Gastrocnemius medialis (tissue), 4 donors: ENCODE results near the gene LCK. TPM values are rescaled to one million over a fixed set of nuclear protein-coding genes. Genes with fewer than 3 reads are reported as not detected.

Experiments used
- ATAC-seq, 2 donors: fragments of 150-250 bp; one replicate each; pipeline ENCODE4 v1.9.1; 2016
- DNase-seq, 2 donors: peaks; one replicate each; pipeline ENCODE4 v3.0.0-alpha.2; 2019
- H3K27ac ChIP-seq, 4 donors: fragments of 200-600 bp; sonication (generic); 1 replicate in 1 of 4; 2 replicates in 3 of 4; pipeline ENCODE4 v1.5.1; 2016 to 2018; ENCODE audit warnings: mild to moderate bottlenecking in 2 of 4, moderate library complexity in 1 of 4
- H3K27me3 ChIP-seq, 3 donors: fragments of 200-600 bp; sonication (generic) in 2 of 3; 1 replicate in 1 of 3; 2 replicates in 2 of 3; pipeline versions ENCODE4 v1.5.1 to v1.6.0; 2016 to 2019; ENCODE audit warnings: mild to moderate bottlenecking in 1 of 3, moderate library complexity in 1 of 3
- H3K36me3 ChIP-seq, 2 donors: fragments of 200-600 bp; sonication (generic) in 1 of 2; one replicate each; pipeline ENCODE4 v1.5.1; 2017 to 2018
- H3K4me1 ChIP-seq, 2 donors: fragments of 200-600 bp; sonication (generic) in 1 of 2; one replicate each; pipeline ENCODE4 v1.5.1; 2016 to 2017; ENCODE audit warnings: mild to moderate bottlenecking in 2 of 2
- H3K4me3 ChIP-seq, 4 donors: fragments of 200-600 bp; sonication (generic) in 3 of 4; 1 replicate in 1 of 4; 2 replicates in 3 of 4; pipeline ENCODE4 v1.5.1; 2016 to 2019; ENCODE audit warnings: mild to moderate bottlenecking in 2 of 4
- H3K9me3 ChIP-seq, 3 donors: fragments of 200-600 bp; sonication (generic) in 2 of 3; 1 replicate in 1 of 3; 2 replicates in 2 of 3; pipeline ENCODE4 v1.5.1; 2016 to 2019
- CTCF ChIP-seq, 5 experiments: fragments of 450-650 bp in 3 of 5; fragments of 200-600 bp in 2 of 5; sonication (generic) in 2 of 5; IDR thresholded peaks in 4 of 5; conservative IDR thresholded peaks in 1 of 5; 1 replicate in 4 of 5; 2 replicates in 1 of 5; pipeline ENCODE4 v1.5.1; 2016 to 2019; ENCODE audit warnings: antibody characterized with exemption in 5 of 5, mild to moderate bottlenecking in 3 of 5, moderate library complexity in 3 of 5
- POLR2A ChIP-seq, 2 donors: fragments of 450-650 bp; IDR thresholded peaks; one replicate each; pipeline ENCODE4 v1.6.1; 2017; ENCODE audit warnings: antibody characterized with exemption in 2 of 2, mild to moderate bottlenecking in 2 of 2, moderate library complexity in 2 of 2
- in situ Hi-C, 4 donors: fragments of 200-750 bp; cut with MboI; loops; one replicate each; pipeline versions ENCODE4 v1.15.0 to v1.8.0; 2017; ENCODE audit warnings: low sequenced_read_pairs in 4 of 4
- intact Hi-C: fragments of 100-400 bp; cut with DNase I; formaldehyde crosslinking; loops from one replicate; pipeline ENCODE4 v1.15.1; 2023; ENCODE audit warnings: low total_unique reads
- total RNA-seq, 4 donors: library from RNA; depleted of rRNA; stranded (reverse); fragments of >200 nt; gene quantifications; one replicate each; pipeline versions ENCODE4 v1.1.0 to v1.2.3, GENCODE V29; 2016

The LCK gene
- total RNA-seq, 4 donors from 2014 or later = 0.66 to 1.6 TPM; not detected in 2

- intact Hi-C loops = no loop called here
- no peaks in the 10 kb centered on the region for H3K9me3 ChIP-seq
- peaks cover 1 to 4% of the 10 kb centered on the region in 2 donors for H3K4me1 ChIP-seq
- H3K4me3 ChIP-seq = no peak overlapping the region
- H3K27me3 ChIP-seq = no peaks in the 10 kb centered on the region
- ATAC-seq (no peak), DNase-seq (no peak)
- H3K27ac ChIP-seq = no peak overlapping the region
- H3K36me3 ChIP-seq = peaks cover 0 to 56% of the 10 kb centered on the region in 2 donors
- no peak for TF ChIP-seq POLR2A (IDR thresholded peaks at IDR 0.05)
- in situ Hi-C loops = no loop called here
These were observed 80.5 kb downstream of the LCK start for GRCh38 chr1:32331549-32331948.

GRCh38 chr1:32332290-32333079, 81.4 kb downstream of the LCK start:
- Histone ChIP-seq H3K27ac (no peak overlapping the region), H3K4me3 (no peak overlapping the region), H3K9me3 (no peaks in the 10 kb centered on the region), H3K4me1 (peaks cover 4 to 6% of the 10 kb centered on the region in 2 donors), H3K27me3 (no peaks in the 10 kb centered on the region), H3K36me3 (peaks cover 0 to 46% of the 10 kb centered on the region in 2 donors)
- no peak for DNase-seq
- TF ChIP-seq CTCF (IDR thresholded peaks at IDR 0.05 in 4 of 5, conservative IDR thresholded peaks at IDR 0.05 in 1 of 5) (no peak), POLR2A (IDR thresholded peaks at IDR 0.05) (no peak)
- in situ Hi-C loops (no loop called here), intact Hi-C loops (no loop called here)
- no peak for ATAC-seq

GRCh38 chr1:32333251-32333963, 82.3 kb downstream of the LCK start:
- peaks cover 4 to 6% of the 10 kb centered on the region in 2 donors for H3K4me1 ChIP-seq
- H3K27ac ChIP-seq = no peak overlapping the region
- no peaks in the 10 kb centered on the region for H3K27me3 ChIP-seq
- H3K36me3 ChIP-seq = peaks cover 0 to 37% of the 10 kb centered on the region in 2 donors
- in situ Hi-C loops = no loop called here
- H3K9me3 ChIP-seq = no peaks in the 10 kb centered on the region
- ATAC-seq = no peak
- TF ChIP-seq POLR2A (IDR thresholded peaks at IDR 0.05) = no peak
- TF ChIP-seq CTCF (IDR thresholded peaks at IDR 0.05 in 4 of 5, conservative IDR thresholded peaks at IDR 0.05 in 1 of 5) = no peak
- DNase-seq = no peak
- no peak overlapping the region for H3K4me3 ChIP-seq
- intact Hi-C loops = no loop called here

GRCh38 chr1:32334274-32334861, 83.3 kb downstream of the LCK start:
- DNase-seq (no peak), ATAC-seq (no peak)
- Histone ChIP-seq H3K4me1 (peaks cover 4 to 6% of the 10 kb centered on the region in 2 donors), H3K27ac (no peak overlapping the region), H3K4me3 (peak overlapping the region in 1 of 4 donors; percentile 58), H3K36me3 (peaks cover 0 to 29% of the 10 kb centered on the region in 2 donors), H3K9me3 (no peaks in the 10 kb centered on the region), H3K27me3 (no peaks in the 10 kb centered on the region)
- intact Hi-C loops = loop anchor here (2.0 kb wide), 1 partner anchor 42 kb away; the partner anchor contains the start of gene HDAC1
- TF ChIP-seq CTCF (IDR thresholded peaks at IDR 0.05 in 4 of 5, conservative IDR thresholded peaks at IDR 0.05 in 1 of 5) (no peak), POLR2A (IDR thresholded peaks at IDR 0.05) (no peak)
- in situ Hi-C loops = no loop called here
